SK-N-SH (cell line): ENCODE data around the gene TINAG. TPM values are rescaled to one million over a fixed set of nuclear protein-coding genes. Genes with fewer than 3 reads are reported as not detected.

Source experiments
- CTCF ChIA-PET: fragments of 300-600, 350-600 bp; formaldehyde crosslinking; extraction: SDS; loops from one replicate; lab custom pipeline; 2021; lab: Yijun Ruan, JAX
- POLR2A ChIA-PET: fragments of 350-600 bp; sonication (Branson Sonifier 250); formaldehyde crosslinking; extraction: SDS; loops from one replicate; lab custom pipeline; 2020; ENCODE audit warnings: antibody characterized with exemption, inconsistent platforms; lab: Yijun Ruan, JAX
- DNase-seq: peaks from one replicate; pipeline ENCODE4 v3.0.0; 2012
- H2AFZ ChIP-seq: fragments of 200-600 bp; sonication (generic); 2 replicates; pipeline ENCODE4 v1.8.1; 2016; ENCODE audit warnings: antibody characterized with exemption, mild to moderate bottlenecking, low read depth
- H3F3A ChIP-seq: fragments of 200-600 bp; sonication (generic); replicated peaks from 2 replicates; pipeline ENCODE3; 2016; ENCODE audit warnings: antibody characterized with exemption, mild to moderate bottlenecking; ENCODE audit not compliant: insufficient read depth
- H3K27ac ChIP-seq, 2 experiments: fragments of 200-500 bp in 1 of 2; fragments of 200-600 bp in 1 of 2; sonication (Bioruptor generic) in 1 of 2; sonication (generic), shearing (Covaris generic) in 1 of 2; 2 replicates each; pipeline versions ENCODE4 v1.5.1 to v1.6.1; 2014 to 2016; ENCODE audit warnings: low read depth in 2 of 2, inconsistent platforms in 1 of 2, low read length in 1 of 2, mild to moderate bottlenecking in 1 of 2, mixed read lengths in 1 of 2
- H3K27me3 ChIP-seq: fragments of 200-600 bp; sonication (generic), shearing (Covaris generic); 2 replicates; pipeline ENCODE4 v1.6.1; 2016; ENCODE audit warnings: mixed run types; ENCODE audit not compliant: insufficient read depth
- H3K36me3 ChIP-seq, 2 experiments: fragments of 200-500 bp in 1 of 2; fragments of 200-600 bp in 1 of 2; sonication (Bioruptor generic) in 1 of 2; sonication (generic) in 1 of 2; replicated peaks in 1 of 2; 2 replicates each; pipeline versions ENCODE3 to v1.5.1; 2014 to 2016; ENCODE audit warnings: low read length in 1 of 2, mild to moderate bottlenecking in 1 of 2; ENCODE audit not compliant: insufficient read depth in 2 of 2, control insufficient read depth in 1 of 2
- H3K4me1 ChIP-seq, 2 experiments: fragments of 200-500 bp in 1 of 2; fragments of 200-600 bp in 1 of 2; sonication (Bioruptor generic) in 1 of 2; sonication (generic), shearing (Covaris generic) in 1 of 2; 2 replicates each; pipeline versions ENCODE4 v1.5.1 to v1.6.1; 2014 to 2016; ENCODE audit warnings: low read depth in 1 of 2, low read length in 1 of 2, mixed run types in 1 of 2; ENCODE audit not compliant: insufficient read depth in 2 of 2, control insufficient read depth in 1 of 2
- H3K4me2 ChIP-seq: fragments of 200-600 bp; sonication (generic), shearing (Covaris generic); 2 replicates; pipeline ENCODE4 v1.6.1; 2017; ENCODE audit warnings: mixed run types
- H3K4me3 ChIP-seq, 2 experiments: fragments of 200-500 bp in 1 of 2; fragments of 200-600 bp in 1 of 2; sonication (Bioruptor generic) in 1 of 2; sonication (generic), shearing (Covaris generic) in 1 of 2; 2 replicates each; pipeline versions ENCODE4 v1.5.1 to v1.8.1; 2014 to 2016; ENCODE audit warnings: low read depth in 2 of 2, inconsistent platforms in 1 of 2, low read length in 1 of 2, mild to moderate bottlenecking in 1 of 2, mixed read lengths in 1 of 2, moderate library complexity in 1 of 2
- H3K79me2 ChIP-seq: fragments of 200-600 bp; sonication (generic); 2 replicates; pipeline ENCODE4 v1.8.1; 2017; ENCODE audit warnings: mild to moderate bottlenecking; ENCODE audit not compliant: insufficient read depth
- H3K9ac ChIP-seq: fragments of 200-600 bp; sonication (generic); 2 replicates; pipeline ENCODE4 v1.6.1; 2017; ENCODE audit warnings: mixed run types
- H3K9me2 ChIP-seq: fragments of 200-600 bp; sonication (generic); 2 replicates; pipeline ENCODE4 v1.6.1; 2017; ENCODE audit warnings: mixed run types
- H3K9me3 ChIP-seq: fragments of 200-600 bp; sonication (generic); 2 replicates; pipeline ENCODE4 v1.6.1; 2017; ENCODE audit warnings: mixed run types, mild to moderate bottlenecking, moderate library complexity
- H4K20me1 ChIP-seq: fragments of 200-600 bp; sonication (generic); 2 replicates; pipeline ENCODE4 v1.6.1; 2017; ENCODE audit warnings: mild to moderate bottlenecking, mixed run types; ENCODE audit not compliant: insufficient read depth
- CHD2 ChIP-seq: fragments of 150-350 bp; IDR thresholded peaks from 2 replicates; pipeline ENCODE4 v1.6.1; 2018; ENCODE audit warnings: low read length; ENCODE audit not compliant: partially characterized antibody
- EP300 ChIP-seq, 2 experiments: IDR thresholded peaks; 2 replicates each; pipeline versions ENCODE4 v1.4.0 to v1.6.1; 2012; ENCODE audit warnings: borderline replicate concordance in 1 of 2, low read depth in 1 of 2, low read length in 1 of 2
- EZH2phosphoT487 ChIP-seq: fragments of 200-600 bp; sonication (generic); IDR thresholded peaks from 2 replicates; pipeline ENCODE4 v1.6.1; 2017; ENCODE audit warnings: low read depth, mixed run types, mild to moderate bottlenecking, antibody characterized with exemption, moderate library complexity, borderline replicate concordance
- FOXJ3 ChIP-seq: sonication (generic); formaldehyde crosslinking; IDR thresholded peaks from 2 replicates; pipeline ENCODE4 v1.5.1; 2020; ENCODE audit warnings: mild to moderate bottlenecking, missing genetic modification reagents
- GATA2 ChIP-seq: sonication (generic); formaldehyde crosslinking; IDR thresholded peaks from 2 replicates; pipeline ENCODE4 v1.5.0; 2020; ENCODE audit warnings: mild to moderate bottlenecking, missing genetic modification reagents
- JUND ChIP-seq: IDR thresholded peaks from 2 replicates; pipeline ENCODE4 v1.4.0; 2012
- MXI1 ChIP-seq: IDR thresholded peaks from 2 replicates; pipeline ENCODE4 v1.6.1; 2012; ENCODE audit warnings: mild to moderate bottlenecking, low read depth, low read length, improper control_type of control experiment
- NFIC ChIP-seq: IDR thresholded peaks from 2 replicates; pipeline ENCODE4 v1.4.0; 2012; ENCODE audit warnings: borderline replicate concordance
- NRF1 ChIP-seq: IDR thresholded peaks from 2 replicates; pipeline ENCODE4 v1.6.1; 2012; ENCODE audit warnings: low read depth, mild to moderate bottlenecking, low read length
- POLR2AphosphoS5 ChIP-seq: IDR thresholded peaks from 2 replicates; pipeline ENCODE4 v1.6.1; 2012; ENCODE audit warnings: low read depth, low read length
- RXRA ChIP-seq: IDR thresholded peaks from 2 replicates; pipeline ENCODE4 v1.4.0; 2012; ENCODE audit warnings: low read depth, mild to moderate bottlenecking, borderline replicate concordance
- SMC3 ChIP-seq: IDR thresholded peaks from 2 replicates; pipeline ENCODE4 v1.6.1; 2012; ENCODE audit warnings: low read depth, low read length, improper control_type of control experiment
- TCF12 ChIP-seq: IDR thresholded peaks from 2 replicates; pipeline ENCODE4 v1.4.0; 2012
- WGBS: methylation state at CpG from one replicate; pipeline ENCODE4 v1.1.6; 2017; ENCODE audit warnings: low lambda C conversion rate; 5-methylcytosine and 5-hydroxymethylcytosine counted together
- polyA plus RNA-seq, 3 experiments: library from polyadenylated mRNA; depleted of rRNA; stranded (reverse); fragments of >200 nt; gene quantifications; 2 replicates each; pipeline ENCODE4 v1.2.3, GENCODE V29; 2012
- TF ChIP-seq, protein P1 (sequence below): IDR thresholded peaks from 2 replicates; pipeline ENCODE4; 2012
- TF ChIP-seq, protein P2 (sequence below): IDR thresholded peaks from 2 replicates; pipeline ENCODE4 v1.4.0; 2012; ENCODE audit warnings: low read depth
- TF ChIP-seq, protein P3 (sequence below): IDR thresholded peaks from 2 replicates; pipeline ENCODE4 v1.4.0; 2012; ENCODE audit warnings: low read depth, borderline replicate concordance
- TF ChIP-seq, protein P4 (sequence below): fragments of 150-350 bp; IDR thresholded peaks from 2 replicates; pipeline ENCODE4 v1.6.1; 2017; ENCODE audit warnings: antibody characterized with exemption, low read length, low read depth, borderline replicate concordance
- TF ChIP-seq, protein P5 (sequence below): fragments of 200-600 bp; sonication (generic); IDR thresholded peaks from 2 replicates; pipeline ENCODE4 v1.6.1; 2017; ENCODE audit warnings: antibody characterized with exemption, mild to moderate bottlenecking, moderate library complexity
- TF ChIP-seq, protein P6 (sequence below): fragments of 150-350 bp; IDR thresholded peaks from 2 replicates; pipeline ENCODE4 v1.6.1; 2016; ENCODE audit warnings: mild to moderate bottlenecking, low read depth, low read length

Gene TINAG
- polyA plus RNA-seq, 1 of the 3 experiments (the other 2 are of a cell fraction), result 0.13 TPM

DNA sequence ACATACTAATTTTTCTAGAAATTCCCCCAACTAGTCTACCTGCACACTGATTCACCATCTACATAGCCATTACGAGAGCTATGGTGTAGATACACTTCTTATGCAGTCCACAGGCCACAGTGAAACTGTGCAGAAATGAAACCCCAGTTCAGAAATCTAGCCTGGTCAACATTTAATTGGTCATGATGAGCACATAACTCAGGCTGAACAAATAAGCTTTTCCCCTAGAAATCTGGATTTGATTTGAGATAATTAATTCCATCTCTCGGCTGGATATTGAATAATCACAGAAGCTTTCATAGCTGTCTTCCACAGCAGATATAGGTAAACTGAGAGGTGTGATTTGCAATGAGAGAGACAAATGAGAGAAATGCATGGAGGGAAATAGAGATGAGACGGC lies 22.6 kb upstream of the TINAG start:
- Histone ChIP-seq H3K9ac (no peak overlapping the region), H3K9me3 (no peaks in the 10 kb centered on the region), H4K20me1 (no peaks in the 10 kb centered on the region), H2AFZ (no peak overlapping the region), H3K27ac (peak overlapping the region; percentile 11 to 72; a peak in 2 of 4 replicates), H3K4me3 (no peak overlapping the region), H3K36me3 (no peaks in the 10 kb centered on the region), H3F3A (peaks cover 54% of the 10 kb centered on the region), H3K79me2 (no peaks in the 10 kb centered on the region), H3K9me2 (no peaks in the 10 kb centered on the region), H3K4me2 (no peak overlapping the region; the same call in 1 of the 2 replicates), H3K27me3 (no peaks in the 10 kb centered on the region), H3K4me1 (peaks cover 0 to 44% of the 10 kb centered on the region in 2 experiments; a peak in 3 of 4 replicates)
- 30% methylated on average over 3 of the region's 3 CpGs for WGBS
- no peak for DNase-seq
- POLR2A ChIA-PET, result no interaction called here
- CTCF ChIA-PET, result no interaction called here
- TF ChIP-seq TCF12, result peak; percentile 96
- TF ChIP-seq, protein P1, sequence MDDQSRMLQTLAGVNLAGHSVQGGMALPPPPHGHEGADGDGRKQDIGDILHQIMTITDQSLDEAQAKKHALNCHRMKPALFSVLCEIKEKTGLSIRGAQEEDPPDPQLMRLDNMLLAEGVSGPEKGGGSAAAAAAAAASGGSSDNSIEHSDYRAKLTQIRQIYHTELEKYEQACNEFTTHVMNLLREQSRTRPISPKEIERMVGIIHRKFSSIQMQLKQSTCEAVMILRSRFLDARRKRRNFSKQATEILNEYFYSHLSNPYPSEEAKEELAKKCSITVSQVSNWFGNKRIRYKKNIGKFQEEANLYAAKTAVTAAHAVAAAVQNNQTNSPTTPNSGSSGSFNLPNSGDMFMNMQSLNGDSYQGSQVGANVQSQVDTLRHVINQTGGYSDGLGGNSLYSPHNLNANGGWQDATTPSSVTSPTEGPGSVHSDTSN, result peak; percentile 71
- TF ChIP-seq, protein P2, sequence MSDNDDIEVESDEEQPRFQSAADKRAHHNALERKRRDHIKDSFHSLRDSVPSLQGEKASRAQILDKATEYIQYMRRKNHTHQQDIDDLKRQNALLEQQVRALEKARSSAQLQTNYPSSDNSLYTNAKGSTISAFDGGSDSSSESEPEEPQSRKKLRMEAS, result no peak
- TF ChIP-seq, protein P3, sequence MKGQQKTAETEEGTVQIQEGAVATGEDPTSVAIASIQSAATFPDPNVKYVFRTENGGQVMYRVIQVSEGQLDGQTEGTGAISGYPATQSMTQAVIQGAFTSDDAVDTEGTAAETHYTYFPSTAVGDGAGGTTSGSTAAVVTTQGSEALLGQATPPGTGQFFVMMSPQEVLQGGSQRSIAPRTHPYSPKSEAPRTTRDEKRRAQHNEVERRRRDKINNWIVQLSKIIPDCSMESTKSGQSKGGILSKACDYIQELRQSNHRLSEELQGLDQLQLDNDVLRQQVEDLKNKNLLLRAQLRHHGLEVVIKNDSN, result no peak
- TF ChIP-seq, protein P4, sequence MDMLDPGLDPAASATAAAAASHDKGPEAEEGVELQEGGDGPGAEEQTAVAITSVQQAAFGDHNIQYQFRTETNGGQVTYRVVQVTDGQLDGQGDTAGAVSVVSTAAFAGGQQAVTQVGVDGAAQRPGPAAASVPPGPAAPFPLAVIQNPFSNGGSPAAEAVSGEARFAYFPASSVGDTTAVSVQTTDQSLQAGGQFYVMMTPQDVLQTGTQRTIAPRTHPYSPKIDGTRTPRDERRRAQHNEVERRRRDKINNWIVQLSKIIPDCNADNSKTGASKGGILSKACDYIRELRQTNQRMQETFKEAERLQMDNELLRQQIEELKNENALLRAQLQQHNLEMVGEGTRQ, result no peak
- no peak for TF ChIP-seq MXI1
- TF ChIP-seq FOXJ3 (CRISPR knock-in tag), result no peak
- peak; percentile 76 for TF ChIP-seq POLR2AphosphoS5
- TF ChIP-seq, protein P5, sequence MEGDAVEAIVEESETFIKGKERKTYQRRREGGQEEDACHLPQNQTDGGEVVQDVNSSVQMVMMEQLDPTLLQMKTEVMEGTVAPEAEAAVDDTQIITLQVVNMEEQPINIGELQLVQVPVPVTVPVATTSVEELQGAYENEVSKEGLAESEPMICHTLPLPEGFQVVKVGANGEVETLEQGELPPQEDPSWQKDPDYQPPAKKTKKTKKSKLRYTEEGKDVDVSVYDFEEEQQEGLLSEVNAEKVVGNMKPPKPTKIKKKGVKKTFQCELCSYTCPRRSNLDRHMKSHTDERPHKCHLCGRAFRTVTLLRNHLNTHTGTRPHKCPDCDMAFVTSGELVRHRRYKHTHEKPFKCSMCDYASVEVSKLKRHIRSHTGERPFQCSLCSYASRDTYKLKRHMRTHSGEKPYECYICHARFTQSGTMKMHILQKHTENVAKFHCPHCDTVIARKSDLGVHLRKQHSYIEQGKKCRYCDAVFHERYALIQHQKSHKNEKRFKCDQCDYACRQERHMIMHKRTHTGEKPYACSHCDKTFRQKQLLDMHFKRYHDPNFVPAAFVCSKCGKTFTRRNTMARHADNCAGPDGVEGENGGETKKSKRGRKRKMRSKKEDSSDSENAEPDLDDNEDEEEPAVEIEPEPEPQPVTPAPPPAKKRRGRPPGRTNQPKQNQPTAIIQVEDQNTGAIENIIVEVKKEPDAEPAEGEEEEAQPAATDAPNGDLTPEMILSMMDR, result no peak
- TF ChIP-seq NRF1, result no peak
- no peak for TF ChIP-seq EZH2phosphoT487
- no peak for TF ChIP-seq SMC3
- no peak for TF ChIP-seq NFIC
- peak; percentile 44 to 60; a peak in 1 of 4 replicates for TF ChIP-seq EP300 (IDR thresholded peaks at IDR 0.05; ENCODE audit: borderline replicate concordance in 1 of 2, low read depth in 1 of 2, low read length in 1 of 2)
- TF ChIP-seq RXRA, result peak; percentile 44; the same call in 1 of the 2 replicates
- TF ChIP-seq, protein P6, sequence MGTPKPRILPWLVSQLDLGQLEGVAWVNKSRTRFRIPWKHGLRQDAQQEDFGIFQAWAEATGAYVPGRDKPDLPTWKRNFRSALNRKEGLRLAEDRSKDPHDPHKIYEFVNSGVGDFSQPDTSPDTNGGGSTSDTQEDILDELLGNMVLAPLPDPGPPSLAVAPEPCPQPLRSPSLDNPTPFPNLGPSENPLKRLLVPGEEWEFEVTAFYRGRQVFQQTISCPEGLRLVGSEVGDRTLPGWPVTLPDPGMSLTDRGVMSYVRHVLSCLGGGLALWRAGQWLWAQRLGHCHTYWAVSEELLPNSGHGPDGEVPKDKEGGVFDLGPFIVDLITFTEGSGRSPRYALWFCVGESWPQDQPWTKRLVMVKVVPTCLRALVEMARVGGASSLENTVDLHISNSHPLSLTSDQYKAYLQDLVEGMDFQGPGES, result no peak
- no peak for TF ChIP-seq CHD2
- peak; percentile 19; the same call in 1 of the 2 replicates for TF ChIP-seq JUND
- no peak for TF ChIP-seq GATA2
